Smooth muscle cell (in vitro differentiated cells): Measurements from ENCODE around the gene TRAF4. TPM values are rescaled to one million over a fixed set of nuclear protein-coding genes. Genes with fewer than 3 reads are reported as not detected.

Experiments
- DNase-seq: peaks from one replicate; lab custom pipeline; 2025; ENCODE audit not compliant: unreplicated experiment; lab: John Stamatoyannopoulos, UW
- H2AFZ ChIP-seq: fragments of 200-600 bp; sonication (generic); 2 replicates; pipeline ENCODE4 v1.6.0; 2016; ENCODE audit warnings: antibody characterized with exemption, low read depth, mild to moderate bottlenecking
- H3F3A ChIP-seq: fragments of 200-600 bp; sonication (generic); 2 replicates; pipeline ENCODE4 v1.6.0; 2017; ENCODE audit warnings: antibody characterized with exemption, low read depth
- H3K27ac ChIP-seq: fragments of 200-600 bp; sonication (generic); 2 replicates; pipeline ENCODE4 v1.5.1; 2016; ENCODE audit warnings: low read depth, mild to moderate bottlenecking
- H3K27me3 ChIP-seq: fragments of 200-600 bp; sonication (generic); 2 replicates; pipeline ENCODE4 v1.6.1; 2016; ENCODE audit warnings: low read depth, mild to moderate bottlenecking
- H3K36me3 ChIP-seq: fragments of 200-600 bp; sonication (generic); 2 replicates; pipeline ENCODE4 v1.5.1; 2016; ENCODE audit warnings: low read depth
- H3K4me1 ChIP-seq: fragments of 200-600 bp; sonication (generic); 2 replicates; pipeline ENCODE4 v1.5.1; 2016; ENCODE audit warnings: low read depth
- H3K4me2 ChIP-seq: fragments of 200-600 bp; sonication (generic); 2 replicates; pipeline ENCODE4 v1.6.0; 2016; ENCODE audit warnings: mild to moderate bottlenecking
- H3K4me3 ChIP-seq: fragments of 200-600 bp; sonication (generic); 2 replicates; pipeline ENCODE4 v1.5.1; 2016; ENCODE audit warnings: mild to moderate bottlenecking
- H3K79me2 ChIP-seq: fragments of 200-600 bp; sonication (generic); 2 replicates; pipeline ENCODE4 v1.6.0; 2016; ENCODE audit warnings: low read depth, mild to moderate bottlenecking
- H3K9ac ChIP-seq: fragments of 200-600 bp; sonication (generic); 2 replicates; pipeline ENCODE4 v1.6.0; 2016; ENCODE audit warnings: low read depth
- H3K9me3 ChIP-seq: fragments of 200-600 bp; sonication (generic); replicated peaks from 2 replicates; pipeline ENCODE4 v1.5.1; 2016; ENCODE audit warnings: low read depth
- H4K20me1 ChIP-seq: fragments of 200-600 bp; sonication (generic); 2 replicates; pipeline ENCODE4 v1.6.0; 2016; ENCODE audit warnings: low read depth
- CTCF ChIP-seq: fragments of 200-600 bp; sonication (generic); IDR thresholded peaks from 2 replicates; pipeline ENCODE4 v1.5.1; 2017; ENCODE audit warnings: borderline replicate concordance, mild to moderate bottlenecking, antibody characterized with exemption; ENCODE audit not compliant: insufficient read depth, poor library complexity, severe bottlenecking
- whole genome bisulfite sequencing: methylation state at CpG from one replicate; pipeline ENCODE4 v1.1.7; 2016; ENCODE audit warnings: low lambda C conversion rate; 5-methylcytosine and 5-hydroxymethylcytosine counted together
- polyA plus RNA-seq: library from polyadenylated mRNA; unstranded; fragments of >200 nt; fragmentation: Nextera tagmentation; extraction: Ambion mirVana; gene quantifications from 2 replicates; pipeline ENCODE4 v1.2.1, GENCODE V29; 2016
- total RNA-seq: library from RNA; depleted of rRNA; stranded (reverse); fragments of >200 nt; gene quantifications from 2 replicates; pipeline ENCODE4 v1.2.3, GENCODE V29; 2014

The TRAF4 gene
- total and polyA plus RNA-seq, 2 experiments from 2014 or later = 47.5 to 97.0 TPM

- Histone ChIP-seq H3K79me2 (peaks cover 6% of the 10 kb centered on the region), H3K27ac (peak overlapping the region; percentile 81), H3K9ac (peak overlapping the region; percentile 63), H3K4me3 (peak overlapping the region; percentile 66), H3K4me2 (peak overlapping the region; percentile 96), H4K20me1 (peaks cover 17% of the 10 kb centered on the region), H3K4me1 (peaks cover 13% of the 10 kb centered on the region), H3K36me3 (no peaks in the 10 kb centered on the region), H3F3A (peaks cover 29% of the 10 kb centered on the region), H3K27me3 (no peaks in the 10 kb centered on the region), H2AFZ (no peak overlapping the region), H3K9me3 (no peaks in the 10 kb centered on the region)
- 0% methylated on average over 49 of the region's 74 CpGs for WGBS
- TF ChIP-seq CTCF = no peak
- DNase-seq = peak; percentile 87
These were observed 32.7 kb upstream of the TRAF4 start for GRCh38 chr17:28710861-28711722.

- peak within 1 kb of the TSS; percentile 81 for H3K27ac ChIP-seq
- peaks cover 18% of the 10 kb centered on the region for H3K4me1 ChIP-seq
- H2AFZ ChIP-seq = no peak within 1 kb of the TSS
- no peaks in the 10 kb centered on the region for H3K36me3 ChIP-seq
- H3K9me3 ChIP-seq = no peaks in the 10 kb centered on the region
- peak within 1 kb of the TSS; percentile 66 for H3K4me3 ChIP-seq
- no peak for TF ChIP-seq CTCF
- peak within 1 kb of the TSS; percentile 96 for H3K4me2 ChIP-seq
- H4K20me1 ChIP-seq = peaks cover 23% of the 10 kb centered on the region
- H3F3A ChIP-seq = peaks cover 29% of the 10 kb centered on the region
- DNase-seq = no peak
- WGBS = 0% methylated on average over 19 of the region's 20 CpGs
- peaks cover 12% of the 10 kb centered on the region for H3K79me2 ChIP-seq
- peak within 1 kb of the TSS; percentile 63 for H3K9ac ChIP-seq
- no peaks in the 10 kb centered on the region for H3K27me3 ChIP-seq
These were observed 32.1 kb upstream of the TRAF4 start, which contains the start of gene PROCA1 for GRCh38 chr17:28711723-28712031. Gene PROCA1, minus strand, starts transcription at chr17:28711888. Its CDS starts 228 bp downstream, at chr17:28711660.

GRCh38 chr17:28712032-28712704, 31.6 kb upstream of the TRAF4 start:
- peaks cover 17% of the 10 kb centered on the region for H3K79me2 ChIP-seq
- H2AFZ ChIP-seq = no peak overlapping the region
- H3K9ac ChIP-seq = peak overlapping the region; percentile 63
- H3K4me3 ChIP-seq = peak overlapping the region; percentile 66
- H3F3A ChIP-seq = peaks cover 29% of the 10 kb centered on the region
- no peaks in the 10 kb centered on the region for H3K27me3 ChIP-seq
- peaks cover 18% of the 10 kb centered on the region for H3K4me1 ChIP-seq
- peaks cover 26% of the 10 kb centered on the region for H4K20me1 ChIP-seq
- no peaks in the 10 kb centered on the region for H3K9me3 ChIP-seq
- WGBS = 18% methylated on average over 24 of the region's 34 CpGs
- no peak for TF ChIP-seq CTCF
- peak overlapping the region; percentile 81 for H3K27ac ChIP-seq
- H3K4me2 ChIP-seq = peak overlapping the region; percentile 96
- H3K36me3 ChIP-seq = no peaks in the 10 kb centered on the region
- DNase-seq = peak; percentile 35
